Putamen (tissue), 1 donor: ENCODE data around the gene ATP13A3.

Source experiments
- DNase-seq: peaks from one replicate; pipeline ENCODE4 v3.0.0-alpha.2; 2016; ENCODE audit warnings: low spot score

Gene ATP13A3

GRCh38 chr3:194439881-194440550, 46.8 kb downstream of the ATP13A3 start:
- DNase-seq = no peak

- DNase-seq = no peak
These were observed 52.3 kb downstream of the ATP13A3 start for GRCh38 chr3:194434503-194434902.

GRCh38 chr3:194431554-194431953, 55.2 kb downstream of the ATP13A3 start:
- DNase-seq = no peak

GRCh38 chr3:194425399-194425798, 61.4 kb downstream of the ATP13A3 start:
- no peak for DNase-seq

GRCh38 chr3:194424953-194425352, 61.8 kb downstream of the ATP13A3 start:
- DNase-seq = no peak

GRCh38 chr3:194424373-194424772, 62.4 kb downstream of the ATP13A3 start:
- DNase-seq = no peak

GRCh38 chr3:194423317-194423716, 63.5 kb downstream of the ATP13A3 start:
- no peak for DNase-seq

- no peak for DNase-seq
These were observed 64.6 kb downstream of the ATP13A3 start for GRCh38 chr3:194422188-194422587.

- DNase-seq = no peak
These were observed 68.1 kb downstream of the ATP13A3 start for GRCh38 chr3:194418671-194419070.

GRCh38 chr3:194407423-194407822, 79.4 kb downstream of the ATP13A3 start:
- no peak for DNase-seq

- DNase-seq = no peak
These were observed 81.0 kb downstream of the ATP13A3 start for GRCh38 chr3:194405766-194406165.

- DNase-seq = peak; percentile 61
These were observed 82.2 kb downstream of the ATP13A3 start for GRCh38 chr3:194404365-194405140.

- peak; percentile 12 for DNase-seq
These were observed 84.9 kb downstream of the ATP13A3 start for GRCh38 chr3:194401868-194402329.

- no peak for DNase-seq
These were observed 85.5 kb downstream of the ATP13A3 start for GRCh38 chr3:194401346-194401745.

GRCh38 chr3:194399874-194400411, 86.9 kb downstream of the ATP13A3 start:
- DNase-seq = no peak

GRCh38 chr3:194399166-194399565, 87.6 kb downstream of the ATP13A3 start, which contains the start of gene GP5:
GP5 (minus strand) TSS chr3:194399266; CDS start chr3:194398282, 984 bp downstream.
- DNase-seq = no peak

GRCh38 chr3:194397757-194398312, 89.0 kb downstream of the ATP13A3 start:
- no peak for DNase-seq

- DNase-seq = no peak
These were observed 89.7 kb downstream of the ATP13A3 start for GRCh38 chr3:194396859-194397756.

- DNase-seq = no peak
These were observed 90.3 kb downstream of the ATP13A3 start for GRCh38 chr3:194396539-194396858.

GRCh38 chr3:194395778-194396538, 90.8 kb downstream of the ATP13A3 start:
- DNase-seq = peak; percentile 23

- peak; percentile 59 for DNase-seq
These were observed 91.6 kb downstream of the ATP13A3 start for GRCh38 chr3:194395212-194395611.
